Measurements from ENCODE around the gene PARP12. TPM values are rescaled to one million over a fixed set of nuclear protein-coding genes. Genes with fewer than 3 reads are reported as not detected.

The PARP12 gene
- polyA plus RNA-seq, 1 donor (not counting 4 experiments of a cell fraction or from before 2014, with no cell fraction given) = 66.0 TPM

DNA sequence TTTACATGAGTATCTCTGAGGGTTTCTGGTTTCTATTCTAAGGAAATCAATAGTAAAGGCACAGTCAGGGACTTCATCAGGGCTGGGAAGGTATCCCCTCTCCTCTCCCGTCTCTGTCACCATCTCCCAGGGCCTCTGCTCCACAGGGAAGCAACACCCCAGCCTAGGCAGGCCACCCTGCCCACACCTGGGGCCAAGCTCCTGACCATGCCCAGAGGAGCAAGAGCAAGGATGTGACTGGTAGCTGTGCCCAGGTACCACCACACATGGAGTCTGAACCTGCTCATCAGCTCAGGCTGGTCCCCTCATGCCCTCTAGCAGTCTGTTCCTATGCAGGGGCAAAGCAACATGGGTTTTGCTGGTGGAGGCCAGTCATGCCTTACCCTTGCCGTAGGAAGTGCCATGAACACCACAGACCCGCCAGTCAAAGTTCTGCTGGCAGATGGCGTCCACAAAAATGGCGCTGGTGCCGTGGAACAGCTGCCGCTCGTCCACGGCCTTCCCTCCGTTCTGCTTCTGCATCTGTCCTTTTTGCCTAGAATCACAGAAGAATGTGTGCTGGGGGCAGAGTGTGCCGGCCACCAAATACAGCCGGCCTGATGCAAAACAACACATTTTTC lies 36.8 kb downstream of the PARP12 start:
- no peak for FAIRE-seq

DNA sequence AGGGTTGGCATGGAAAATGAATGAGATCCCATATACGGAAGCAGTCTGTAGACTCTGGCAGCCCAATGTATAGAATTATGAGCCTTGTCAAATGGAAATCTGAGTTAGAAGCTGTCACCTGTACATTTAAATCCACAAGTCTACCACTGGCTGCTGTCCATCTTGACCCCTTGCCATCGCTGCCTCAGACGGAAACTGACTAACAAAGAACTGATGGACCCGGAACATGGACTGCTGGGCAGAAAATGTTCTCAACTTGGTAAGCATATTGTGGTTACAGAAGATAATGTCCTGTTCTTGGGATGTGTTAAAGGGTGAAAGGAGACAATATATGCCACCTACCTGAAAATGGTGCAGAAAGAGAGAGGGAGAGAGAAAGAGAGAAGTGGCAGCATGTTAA lies 37.5 kb downstream of the PARP12 start:
- Histone ChIP-seq H3K27me3 (ENCODE audit: control insufficient read depth, extremely low read depth, insufficient read depth, low read length) (no peaks in the 10 kb centered on the region), H2AFZ (ENCODE audit: control insufficient read depth, low read length) (no peak overlapping the region), H3K4me2 (ENCODE audit: control insufficient read depth, extremely low read depth, insufficient read depth, low read depth, low read length) (no peak overlapping the region), H3K4me3 (ENCODE audit: control insufficient read depth in 2 of 3, extremely low read depth in 1 of 3, insufficient read depth in 2 of 3, low read depth in 1 of 3, low read length in 3 of 3) (no peak overlapping the region), H4K20me1 (ENCODE audit: control insufficient read depth, extremely low read depth, insufficient read depth, low read length) (no peaks in the 10 kb centered on the region), H3K9ac (ENCODE audit: control insufficient read depth, extremely low read depth, insufficient read depth, low read length) (no peak overlapping the region), H3K4me1 (ENCODE audit: control insufficient read depth, extremely low read depth, insufficient read depth, low read length) (no peaks in the 10 kb centered on the region), H3K9me1 (ENCODE audit: control insufficient read depth, extremely low read depth, insufficient read depth, low read length) (no peaks in the 10 kb centered on the region), H3K36me3 (ENCODE audit: control insufficient read depth in 2 of 2, extremely low read depth in 1 of 2, insufficient read depth in 2 of 2, low read length in 2 of 2) (peaks cover 18 to 21% of the 10 kb centered on the region in 2 experiments), H3K27ac (ENCODE audit: control insufficient read depth, insufficient read depth, low read length) (no peak overlapping the region), H3K9me3 (ENCODE audit: control insufficient read depth, low read depth, low read length) (no peaks in the 10 kb centered on the region), H3K79me2 (ENCODE audit: control insufficient read depth, insufficient read depth, low read length) (no peaks in the 10 kb centered on the region)
- FAIRE-seq = no peak
- no peak for TF ChIP-seq EZH2 (IDR thresholded peaks at IDR 0.05; ENCODE audit: low read length)
- TF ChIP-seq, protein P1, sequence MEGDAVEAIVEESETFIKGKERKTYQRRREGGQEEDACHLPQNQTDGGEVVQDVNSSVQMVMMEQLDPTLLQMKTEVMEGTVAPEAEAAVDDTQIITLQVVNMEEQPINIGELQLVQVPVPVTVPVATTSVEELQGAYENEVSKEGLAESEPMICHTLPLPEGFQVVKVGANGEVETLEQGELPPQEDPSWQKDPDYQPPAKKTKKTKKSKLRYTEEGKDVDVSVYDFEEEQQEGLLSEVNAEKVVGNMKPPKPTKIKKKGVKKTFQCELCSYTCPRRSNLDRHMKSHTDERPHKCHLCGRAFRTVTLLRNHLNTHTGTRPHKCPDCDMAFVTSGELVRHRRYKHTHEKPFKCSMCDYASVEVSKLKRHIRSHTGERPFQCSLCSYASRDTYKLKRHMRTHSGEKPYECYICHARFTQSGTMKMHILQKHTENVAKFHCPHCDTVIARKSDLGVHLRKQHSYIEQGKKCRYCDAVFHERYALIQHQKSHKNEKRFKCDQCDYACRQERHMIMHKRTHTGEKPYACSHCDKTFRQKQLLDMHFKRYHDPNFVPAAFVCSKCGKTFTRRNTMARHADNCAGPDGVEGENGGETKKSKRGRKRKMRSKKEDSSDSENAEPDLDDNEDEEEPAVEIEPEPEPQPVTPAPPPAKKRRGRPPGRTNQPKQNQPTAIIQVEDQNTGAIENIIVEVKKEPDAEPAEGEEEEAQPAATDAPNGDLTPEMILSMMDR (optimal IDR thresholded peaks at IDR 0.05 in 1 of 3, IDR thresholded peaks at IDR 0.05 in 1 of 3, conservative IDR thresholded peaks at IDR 0.05 in 1 of 3; ENCODE audit: extremely low read depth in 1 of 3, insufficient read depth in 2 of 3, low read length in 3 of 3) = no peak
- dilution Hi-C loops (cut with MboI; ENCODE audit: extremely low pct_ligation_motif_present, low sequenced_read_pairs) = no loop called here
- DNase-seq (ENCODE audit: low read depth, low spot score) = no peak

More for the DNA sequence above, 36.8 kb downstream of the PARP12 start:
- Histone ChIP-seq H3K9me3 (ENCODE audit: control insufficient read depth, low read depth, low read length) (no peaks in the 10 kb centered on the region), H3K27ac (ENCODE audit: control insufficient read depth, insufficient read depth, low read length) (no peak overlapping the region), H3K4me1 (ENCODE audit: control insufficient read depth, extremely low read depth, insufficient read depth, low read length) (no peaks in the 10 kb centered on the region), H3K27me3 (ENCODE audit: control insufficient read depth, extremely low read depth, insufficient read depth, low read length) (no peaks in the 10 kb centered on the region), H3K9ac (ENCODE audit: control insufficient read depth, extremely low read depth, insufficient read depth, low read length) (no peak overlapping the region), H2AFZ (ENCODE audit: control insufficient read depth, low read length) (no peak overlapping the region), H3K36me3 (ENCODE audit: control insufficient read depth in 2 of 2, extremely low read depth in 1 of 2, insufficient read depth in 2 of 2, low read length in 2 of 2) (peaks cover 18 to 21% of the 10 kb centered on the region in 2 experiments), H3K79me2 (ENCODE audit: control insufficient read depth, insufficient read depth, low read length) (no peaks in the 10 kb centered on the region), H4K20me1 (ENCODE audit: control insufficient read depth, extremely low read depth, insufficient read depth, low read length) (no peaks in the 10 kb centered on the region), H3K4me2 (ENCODE audit: control insufficient read depth, extremely low read depth, insufficient read depth, low read depth, low read length) (no peak overlapping the region), H3K9me1 (ENCODE audit: control insufficient read depth, extremely low read depth, insufficient read depth, low read length) (no peaks in the 10 kb centered on the region), H3K4me3 (ENCODE audit: control insufficient read depth in 2 of 3, extremely low read depth in 1 of 3, insufficient read depth in 2 of 3, low read depth in 1 of 3, low read length in 3 of 3) (no peak overlapping the region)
- TF ChIP-seq, protein P1 (optimal IDR thresholded peaks at IDR 0.05 in 1 of 3, IDR thresholded peaks at IDR 0.05 in 1 of 3, conservative IDR thresholded peaks at IDR 0.05 in 1 of 3; ENCODE audit: extremely low read depth in 1 of 3, insufficient read depth in 2 of 3, low read length in 3 of 3) = no peak
- TF ChIP-seq EZH2 (IDR thresholded peaks at IDR 0.05; ENCODE audit: low read length) = no peak
- DNase-seq (ENCODE audit: low read depth, low spot score) = no peak
- dilution Hi-C loops (cut with MboI; ENCODE audit: extremely low pct_ligation_motif_present, low sequenced_read_pairs) = no loop called here

All from keratinocyte (primary cell).